ENCODE measurements around the gene LBHD2. TPM values are rescaled to one million over a fixed set of nuclear protein-coding genes. Genes with fewer than 3 reads are reported as not detected.

LBHD2 gene
- total and polyA plus RNA-seq, 2 of the 13 experiments (the other 11 are each of a cell fraction or from before 2014, with no cell fraction given) = 0.67 to 1.00 TPM

GRCh38 chr14:103100281-103101121 lies 16.5 kb downstream of the LBHD2 start (continued):
- TF ChIP-seq, protein P1, sequence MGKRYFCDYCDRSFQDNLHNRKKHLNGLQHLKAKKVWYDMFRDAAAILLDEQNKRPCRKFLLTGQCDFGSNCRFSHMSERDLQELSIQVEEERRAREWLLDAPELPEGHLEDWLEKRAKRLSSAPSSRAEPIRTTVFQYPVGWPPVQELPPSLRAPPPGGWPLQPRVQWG (CRISPR knock-in tag; IDR thresholded peaks at IDR 0.05; ENCODE audit: borderline replicate concordance, low read depth) = no peak
- no peak for TF ChIP-seq DNMT3B (CRISPR knock-in tag; conservative IDR thresholded peaks at IDR 0.05)
- TF ChIP-seq YY1 (IDR thresholded peaks at IDR 0.05; ENCODE audit: insufficient read depth, insufficient replicate concordance, low read depth, low read length) = peak; percentile 73
- TF ChIP-seq, protein P2, sequence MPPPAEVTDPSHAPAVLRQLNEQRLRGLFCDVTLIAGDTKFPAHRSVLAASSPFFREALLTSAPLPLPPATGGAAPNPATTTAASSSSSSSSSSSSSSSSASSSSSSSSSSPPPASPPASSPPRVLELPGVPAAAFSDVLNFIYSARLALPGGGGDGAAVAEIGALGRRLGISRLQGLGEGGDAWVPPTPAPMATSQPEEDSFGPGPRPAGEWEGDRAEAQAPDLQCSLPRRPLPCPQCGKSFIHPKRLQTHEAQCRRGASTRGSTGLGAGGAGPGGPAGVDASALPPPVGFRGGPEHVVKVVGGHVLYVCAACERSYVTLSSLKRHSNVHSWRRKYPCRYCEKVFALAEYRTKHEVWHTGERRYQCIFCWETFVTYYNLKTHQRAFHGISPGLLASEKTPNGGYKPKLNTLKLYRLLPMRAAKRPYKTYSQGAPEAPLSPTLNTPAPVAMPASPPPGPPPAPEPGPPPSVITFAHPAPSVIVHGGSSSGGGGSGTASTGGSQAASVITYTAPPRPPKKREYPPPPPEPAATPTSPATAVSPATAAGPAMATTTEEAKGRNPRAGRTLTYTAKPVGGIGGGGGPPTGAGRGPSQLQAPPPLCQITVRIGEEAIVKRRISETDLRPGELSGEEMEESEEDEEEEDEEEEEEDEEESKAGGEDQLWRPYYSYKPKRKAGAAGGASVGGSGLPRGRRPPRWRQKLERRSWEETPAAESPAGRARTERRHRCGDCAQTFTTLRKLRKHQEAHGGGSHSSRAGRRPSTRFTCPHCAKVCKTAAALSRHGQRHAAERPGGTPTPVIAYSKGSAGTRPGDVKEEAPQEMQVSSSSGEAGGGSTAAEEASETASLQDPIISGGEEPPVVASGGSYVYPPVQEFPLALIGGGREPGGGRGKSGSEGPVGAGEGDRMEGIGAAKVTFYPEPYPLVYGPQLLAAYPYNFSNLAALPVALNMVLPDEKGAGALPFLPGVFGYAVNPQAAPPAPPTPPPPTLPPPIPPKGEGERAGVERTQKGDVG (CRISPR knock-in tag; IDR thresholded peaks at IDR 0.05; ENCODE audit: borderline replicate concordance) = no peak
- TF ChIP-seq MYNN (CRISPR knock-in tag; IDR thresholded peaks at IDR 0.05; ENCODE audit: low read depth) = no peak
- peak; percentile 91 for TF ChIP-seq RXRA (CRISPR knock-in tag; IDR thresholded peaks at IDR 0.05)
- peak; percentile 88 for TF ChIP-seq ELF3 (CRISPR knock-in tag; IDR thresholded peaks at IDR 0.05)
- no peak; the same call in 1 of the 2 replicates for TF ChIP-seq ZBTB38 (CRISPR knock-in tag; IDR thresholded peaks at IDR 0.05)
- peak; percentile 97 for TF ChIP-seq NR2F6 (IDR thresholded peaks at IDR 0.05)
- TF ChIP-seq NR2F6 (CRISPR knock-in tag; IDR thresholded peaks at IDR 0.05) = peak; percentile 98
- TF ChIP-seq, protein P3, sequence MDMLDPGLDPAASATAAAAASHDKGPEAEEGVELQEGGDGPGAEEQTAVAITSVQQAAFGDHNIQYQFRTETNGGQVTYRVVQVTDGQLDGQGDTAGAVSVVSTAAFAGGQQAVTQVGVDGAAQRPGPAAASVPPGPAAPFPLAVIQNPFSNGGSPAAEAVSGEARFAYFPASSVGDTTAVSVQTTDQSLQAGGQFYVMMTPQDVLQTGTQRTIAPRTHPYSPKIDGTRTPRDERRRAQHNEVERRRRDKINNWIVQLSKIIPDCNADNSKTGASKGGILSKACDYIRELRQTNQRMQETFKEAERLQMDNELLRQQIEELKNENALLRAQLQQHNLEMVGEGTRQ (IDR thresholded peaks at IDR 0.05; ENCODE audit: low read depth, low read length) = no peak
- TF ChIP-seq, protein P3 (CRISPR knock-in tag; IDR thresholded peaks at IDR 0.05; ENCODE audit: borderline replicate concordance) = no peak
- TF ChIP-seq HNF4G (IDR thresholded peaks at IDR 0.05; ENCODE audit: borderline replicate concordance, low read depth, low read length) = peak; percentile 76; the same call in 1 of the 2 replicates
- TF ChIP-seq HNF4G (CRISPR knock-in tag; IDR thresholded peaks at IDR 0.05; ENCODE audit: borderline replicate concordance, low read depth) = peak; percentile 90; the same call in 1 of the 2 replicates
- no peak; the same call in none of the 2 replicates for TF ChIP-seq SAFB2 (CRISPR knock-in tag; IDR thresholded peaks at IDR 0.05; ENCODE audit: borderline replicate concordance, low read depth)
- peak; percentile 72; the same call in 1 of the 2 replicates for TF ChIP-seq STAT6 (CRISPR knock-in tag; IDR thresholded peaks at IDR 0.05; ENCODE audit: borderline replicate concordance)
- TF ChIP-seq JUN (CRISPR knock-in tag; IDR thresholded peaks at IDR 0.05) = no peak; the same call in 1 of the 2 replicates
- TF ChIP-seq NFYC (CRISPR knock-in tag; IDR thresholded peaks at IDR 0.05) = no peak
- no peak for TF ChIP-seq SP1 (IDR thresholded peaks at IDR 0.05)
- TF ChIP-seq SP1 (CRISPR knock-in tag; IDR thresholded peaks at IDR 0.05) = 0 out of 2 replicates have a peak, but pooled peaks have one; percentile 21
- 0 out of 2 replicates have a peak, but pooled peaks have one; percentile 43 for TF ChIP-seq ZSCAN31 (CRISPR knock-in tag; IDR thresholded peaks at IDR 0.05; ENCODE audit: low read depth)
- TF ChIP-seq NFIC (IDR thresholded peaks at IDR 0.05; ENCODE audit: low read length) = peak; percentile 20; the same call in 1 of the 2 replicates
